GM21737 (cell line): ENCODE data around the gene CELSR1.

Source experiments
- ATAC-seq: cut with Tn5 transposase; IDR thresholded peaks from one replicate; pipeline ENCODE4 v1.9.1; 2021; ENCODE audit warnings: mild to moderate bottlenecking, moderate library complexity; ENCODE audit not compliant: unreplicated experiment

Gene CELSR1

GRCh38 chr22:46551996-46552395 is 14.6 kb upstream of the CELSR1 start:
- no peak for ATAC-seq

GRCh38 chr22:46551321-46551720 is 13.9 kb upstream of the CELSR1 start:
- no peak for ATAC-seq

GRCh38 chr22:46549971-46550641 is 12.7 kb upstream of the CELSR1 start:
- ATAC-seq: no peak

GRCh38 chr22:46549563-46549840 is 12.1 kb upstream of the CELSR1 start:
- ATAC-seq: no peak

- no peak for ATAC-seq
Observed at GRCh38 chr22:46547883-46548244, 10.4 kb upstream of the CELSR1 start.

GRCh38 chr22:46547179-46547882 is 9.9 kb upstream of the CELSR1 start:
- no peak for ATAC-seq

- no peak for ATAC-seq
Observed at GRCh38 chr22:46546466-46547178, 9.2 kb upstream of the CELSR1 start.

GRCh38 chr22:46545086-46545792 is 7.8 kb upstream of the CELSR1 start:
- no peak for ATAC-seq

GRCh38 chr22:46542011-46542985 is 4.9 kb upstream of the CELSR1 start:
- ATAC-seq: peak; percentile 78

GRCh38 chr22:46541536-46541935 is 4.1 kb upstream of the CELSR1 start:
- no peak for ATAC-seq

GRCh38 chr22:46540874-46541273 is 3.5 kb upstream of the CELSR1 start:
- no peak for ATAC-seq

GRCh38 chr22:46539169-46539568 is 1.7 kb upstream of the CELSR1 start:
- ATAC-seq: no peak

GRCh38 chr22:46538814-46539160 is 1.4 kb upstream of the CELSR1 start:
- ATAC-seq: no peak

GRCh38 chr22:46537946-46538813 is 760 bp upstream of the CELSR1 start:
- ATAC-seq: no peak

GRCh38 chr22:46536537-46537224 is 739 bp downstream of the CELSR1 start:
- ATAC-seq: no peak

- ATAC-seq: no peak
Observed at GRCh38 chr22:46535876-46536536, 1.4 kb downstream of the CELSR1 start.

- no peak for ATAC-seq
Observed at GRCh38 chr22:46534901-46535630, 2.4 kb downstream of the CELSR1 start.
